Erythroblast (primary cell): ENCODE results near the gene C18orf32.
"Not testable (repeated sequence)": the region's sequence is repeated elsewhere in the genome, so short reads cannot be mapped to it uniquely, and the experiment has no call there.

Experiments
- GATA1 ChIP-seq: IDR thresholded peaks from 2 replicates; pipeline ENCODE4 v1.6.1; 2011; ENCODE audit warnings: low read depth, mild to moderate bottlenecking, control low read depth, low read length, moderate library complexity
- POLR2A ChIP-seq: IDR thresholded peaks from 2 replicates; pipeline ENCODE4 v1.6.1; 2011; ENCODE audit warnings: mild to moderate bottlenecking, low read length

- TF ChIP-seq POLR2A, GATA1: not testable (repeated sequence)
These were observed 25.8 kb upstream of the C18orf32 start for GRCh38 chr18:49512876-49513275.
